ENCODE data around the gene CERS3.
"Not testable (repeated sequence)": the region's sequence is repeated elsewhere in the genome, so short reads cannot be mapped to it uniquely, and the experiment has no call there.

The CERS3 gene

GRCh38 chr15:100457201-100457600 lies 71.5 kb downstream of the CERS3 start:
- DNase-seq (ENCODE audit: extremely low read depth, low read depth): no peak
- TF ChIP-seq, protein P1, sequence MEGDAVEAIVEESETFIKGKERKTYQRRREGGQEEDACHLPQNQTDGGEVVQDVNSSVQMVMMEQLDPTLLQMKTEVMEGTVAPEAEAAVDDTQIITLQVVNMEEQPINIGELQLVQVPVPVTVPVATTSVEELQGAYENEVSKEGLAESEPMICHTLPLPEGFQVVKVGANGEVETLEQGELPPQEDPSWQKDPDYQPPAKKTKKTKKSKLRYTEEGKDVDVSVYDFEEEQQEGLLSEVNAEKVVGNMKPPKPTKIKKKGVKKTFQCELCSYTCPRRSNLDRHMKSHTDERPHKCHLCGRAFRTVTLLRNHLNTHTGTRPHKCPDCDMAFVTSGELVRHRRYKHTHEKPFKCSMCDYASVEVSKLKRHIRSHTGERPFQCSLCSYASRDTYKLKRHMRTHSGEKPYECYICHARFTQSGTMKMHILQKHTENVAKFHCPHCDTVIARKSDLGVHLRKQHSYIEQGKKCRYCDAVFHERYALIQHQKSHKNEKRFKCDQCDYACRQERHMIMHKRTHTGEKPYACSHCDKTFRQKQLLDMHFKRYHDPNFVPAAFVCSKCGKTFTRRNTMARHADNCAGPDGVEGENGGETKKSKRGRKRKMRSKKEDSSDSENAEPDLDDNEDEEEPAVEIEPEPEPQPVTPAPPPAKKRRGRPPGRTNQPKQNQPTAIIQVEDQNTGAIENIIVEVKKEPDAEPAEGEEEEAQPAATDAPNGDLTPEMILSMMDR (IDR thresholded peaks at IDR 0.05; ENCODE audit: low read depth, low read length): no peak

GRCh38 chr15:100454148-100454547 lies 74.6 kb downstream of the CERS3 start:
- DNase-seq (ENCODE audit: extremely low read depth, low read depth): no peak
- TF ChIP-seq, protein P1 (IDR thresholded peaks at IDR 0.05; ENCODE audit: low read depth, low read length): no peak

- TF ChIP-seq, protein P1 (IDR thresholded peaks at IDR 0.05; ENCODE audit: low read depth, low read length): no peak
- DNase-seq (ENCODE audit: extremely low read depth, low read depth): no peak
Measured at GRCh38 chr15:100448481-100448880, 80.3 kb downstream of the CERS3 start.

- DNase-seq (ENCODE audit: extremely low read depth, low read depth): not testable (repeated sequence)
Measured at GRCh38 chr15:100441063-100441462, 87.7 kb downstream of the CERS3 start.

DNA sequence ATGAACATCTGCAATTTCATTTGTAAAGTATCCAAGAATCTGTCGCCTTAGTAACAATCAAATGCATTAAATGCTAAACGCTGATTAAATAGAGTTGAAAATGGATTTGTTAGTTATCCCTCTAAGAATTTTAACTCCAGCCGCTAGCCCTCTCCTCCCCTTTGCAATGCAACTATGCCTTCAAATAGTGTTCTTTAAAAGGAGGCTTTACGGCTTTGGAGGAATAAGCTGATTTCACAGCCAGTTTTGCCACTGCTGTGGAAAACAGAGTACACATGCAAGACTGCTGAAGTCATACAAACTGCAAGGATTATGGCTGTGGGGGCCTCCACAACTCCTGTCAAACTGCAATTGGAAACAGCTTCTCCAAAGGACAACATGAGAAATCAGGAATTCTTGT lies 89.2 kb downstream of the CERS3 start:
- TF ChIP-seq, protein P1 (IDR thresholded peaks at IDR 0.05; ENCODE audit: low read depth, low read length): no peak
- no peak for DNase-seq (ENCODE audit: extremely low read depth, low read depth)

DNA sequence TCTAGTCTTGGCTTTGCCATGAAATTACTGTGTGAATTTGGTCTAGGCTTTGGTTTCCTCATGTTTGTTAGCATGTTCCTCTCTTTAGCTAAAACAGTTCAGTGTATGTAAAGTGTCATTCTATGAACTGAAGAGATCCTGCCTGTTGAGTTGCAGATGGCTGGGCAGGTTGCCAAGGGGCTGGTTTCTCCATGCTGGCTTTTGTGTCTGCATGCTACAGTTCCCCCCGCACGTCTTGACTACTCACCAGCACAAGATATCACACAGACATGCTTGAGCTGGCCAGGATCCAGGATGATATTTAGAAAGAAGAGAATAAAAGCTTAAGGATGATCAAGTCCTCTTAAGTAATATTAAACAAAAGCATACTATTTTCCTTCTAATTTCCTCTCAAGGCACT lies 90.2 kb downstream of the CERS3 start:
- DNase-seq (ENCODE audit: extremely low read depth, low read depth): no peak
- TF ChIP-seq, protein P1 (IDR thresholded peaks at IDR 0.05; ENCODE audit: low read depth, low read length): no peak

DNA sequence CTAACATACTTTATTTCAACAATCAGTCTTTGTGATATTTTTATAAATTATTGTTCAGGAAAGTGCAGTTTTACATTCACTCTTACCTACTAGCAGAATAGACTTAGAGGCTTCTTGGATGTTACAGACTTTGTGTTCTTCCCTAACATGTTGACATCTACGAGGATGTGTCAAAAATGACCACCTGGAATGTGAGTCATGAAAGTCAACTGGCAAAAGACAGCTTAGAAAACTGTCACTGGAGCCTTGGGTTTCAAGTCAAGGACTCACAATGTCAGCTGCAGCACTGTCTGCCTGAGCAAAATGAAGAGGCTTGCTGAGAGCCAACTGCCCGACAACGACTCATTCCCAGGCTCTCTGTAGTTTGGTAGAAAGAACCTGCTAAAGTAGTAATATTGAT lies 91.5 kb downstream of the CERS3 start:
- TF ChIP-seq, protein P1 (IDR thresholded peaks at IDR 0.05; ENCODE audit: low read depth, low read length): no peak
- no peak for DNase-seq (ENCODE audit: extremely low read depth, low read depth)

- DNase-seq (ENCODE audit: extremely low read depth, low read depth): no peak
- TF ChIP-seq, protein P1 (IDR thresholded peaks at IDR 0.05; ENCODE audit: low read depth, low read length): no peak
Measured at GRCh38 chr15:100434561-100434960, 94.2 kb downstream of the CERS3 start.
